HL-60 (cell line): Measurements from ENCODE around the gene DHX38.

Experiments
- GABPA ChIP-seq: IDR thresholded peaks from 2 replicates; pipeline ENCODE4 v1.6.1; 2012; ENCODE audit warnings: low read depth
- POLR2AphosphoS5 ChIP-seq: IDR thresholded peaks from 2 replicates; pipeline ENCODE4 v1.6.1; 2012; ENCODE audit warnings: low read depth
- SPI1 ChIP-seq: IDR thresholded peaks from 2 replicates; pipeline ENCODE4 v1.6.1; 2012; ENCODE audit warnings: low read depth, mild to moderate bottlenecking, borderline replicate concordance
- TF ChIP-seq, protein P1 (sequence below): IDR thresholded peaks from one replicate; pipeline ENCODE4 v1.5.1; 2011; ENCODE audit warnings: low read length, control low read depth, inconsistent platforms; ENCODE audit not compliant: insufficient read depth
- TF ChIP-seq, protein P2 (sequence below): IDR thresholded peaks from 2 replicates; pipeline ENCODE4 v1.6.1; 2012; ENCODE audit warnings: low read depth; ENCODE audit not compliant: insufficient replicate concordance

DNA sequence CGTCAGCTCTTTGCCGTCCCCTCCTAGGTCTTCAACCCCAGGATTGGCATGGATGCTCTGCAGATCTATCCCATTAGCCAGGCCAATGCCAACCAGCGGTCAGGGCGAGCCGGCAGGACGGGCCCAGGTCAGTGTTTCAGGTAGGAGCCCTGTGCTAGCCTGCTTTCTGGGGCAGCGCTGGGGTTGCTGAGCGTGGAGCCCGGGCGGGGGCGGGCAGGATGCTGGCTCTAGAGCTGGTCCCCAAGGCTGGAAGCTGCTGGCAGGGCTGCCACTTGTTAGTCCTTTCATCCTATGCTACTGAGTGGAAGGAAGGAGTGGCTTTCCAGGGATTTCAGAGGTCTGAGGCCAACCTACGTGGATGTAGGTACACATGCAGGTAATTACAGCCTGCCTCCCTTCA, 12.3 kb downstream of the DHX38 start:
- TF ChIP-seq, protein P1, sequence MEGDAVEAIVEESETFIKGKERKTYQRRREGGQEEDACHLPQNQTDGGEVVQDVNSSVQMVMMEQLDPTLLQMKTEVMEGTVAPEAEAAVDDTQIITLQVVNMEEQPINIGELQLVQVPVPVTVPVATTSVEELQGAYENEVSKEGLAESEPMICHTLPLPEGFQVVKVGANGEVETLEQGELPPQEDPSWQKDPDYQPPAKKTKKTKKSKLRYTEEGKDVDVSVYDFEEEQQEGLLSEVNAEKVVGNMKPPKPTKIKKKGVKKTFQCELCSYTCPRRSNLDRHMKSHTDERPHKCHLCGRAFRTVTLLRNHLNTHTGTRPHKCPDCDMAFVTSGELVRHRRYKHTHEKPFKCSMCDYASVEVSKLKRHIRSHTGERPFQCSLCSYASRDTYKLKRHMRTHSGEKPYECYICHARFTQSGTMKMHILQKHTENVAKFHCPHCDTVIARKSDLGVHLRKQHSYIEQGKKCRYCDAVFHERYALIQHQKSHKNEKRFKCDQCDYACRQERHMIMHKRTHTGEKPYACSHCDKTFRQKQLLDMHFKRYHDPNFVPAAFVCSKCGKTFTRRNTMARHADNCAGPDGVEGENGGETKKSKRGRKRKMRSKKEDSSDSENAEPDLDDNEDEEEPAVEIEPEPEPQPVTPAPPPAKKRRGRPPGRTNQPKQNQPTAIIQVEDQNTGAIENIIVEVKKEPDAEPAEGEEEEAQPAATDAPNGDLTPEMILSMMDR = no peak
- TF ChIP-seq POLR2AphosphoS5 (no peak), GABPA (no peak), SPI1 (no peak)
- TF ChIP-seq, protein P2, sequence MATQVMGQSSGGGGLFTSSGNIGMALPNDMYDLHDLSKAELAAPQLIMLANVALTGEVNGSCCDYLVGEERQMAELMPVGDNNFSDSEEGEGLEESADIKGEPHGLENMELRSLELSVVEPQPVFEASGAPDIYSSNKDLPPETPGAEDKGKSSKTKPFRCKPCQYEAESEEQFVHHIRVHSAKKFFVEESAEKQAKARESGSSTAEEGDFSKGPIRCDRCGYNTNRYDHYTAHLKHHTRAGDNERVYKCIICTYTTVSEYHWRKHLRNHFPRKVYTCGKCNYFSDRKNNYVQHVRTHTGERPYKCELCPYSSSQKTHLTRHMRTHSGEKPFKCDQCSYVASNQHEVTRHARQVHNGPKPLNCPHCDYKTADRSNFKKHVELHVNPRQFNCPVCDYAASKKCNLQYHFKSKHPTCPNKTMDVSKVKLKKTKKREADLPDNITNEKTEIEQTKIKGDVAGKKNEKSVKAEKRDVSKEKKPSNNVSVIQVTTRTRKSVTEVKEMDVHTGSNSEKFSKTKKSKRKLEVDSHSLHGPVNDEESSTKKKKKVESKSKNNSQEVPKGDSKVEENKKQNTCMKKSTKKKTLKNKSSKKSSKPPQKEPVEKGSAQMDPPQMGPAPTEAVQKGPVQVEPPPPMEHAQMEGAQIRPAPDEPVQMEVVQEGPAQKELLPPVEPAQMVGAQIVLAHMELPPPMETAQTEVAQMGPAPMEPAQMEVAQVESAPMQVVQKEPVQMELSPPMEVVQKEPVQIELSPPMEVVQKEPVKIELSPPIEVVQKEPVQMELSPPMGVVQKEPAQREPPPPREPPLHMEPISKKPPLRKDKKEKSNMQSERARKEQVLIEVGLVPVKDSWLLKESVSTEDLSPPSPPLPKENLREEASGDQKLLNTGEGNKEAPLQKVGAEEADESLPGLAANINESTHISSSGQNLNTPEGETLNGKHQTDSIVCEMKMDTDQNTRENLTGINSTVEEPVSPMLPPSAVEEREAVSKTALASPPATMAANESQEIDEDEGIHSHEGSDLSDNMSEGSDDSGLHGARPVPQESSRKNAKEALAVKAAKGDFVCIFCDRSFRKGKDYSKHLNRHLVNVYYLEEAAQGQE = no peak
